ENCODE measurements around the gene SIGLEC11. TPM values are rescaled to one million over a fixed set of nuclear protein-coding genes. Genes with fewer than 3 reads are reported as not detected.

The SIGLEC11 gene
- polyA plus RNA-seq, 3 donors, result 0.28 to 2.2 (median 0.67) TPM

DNA sequence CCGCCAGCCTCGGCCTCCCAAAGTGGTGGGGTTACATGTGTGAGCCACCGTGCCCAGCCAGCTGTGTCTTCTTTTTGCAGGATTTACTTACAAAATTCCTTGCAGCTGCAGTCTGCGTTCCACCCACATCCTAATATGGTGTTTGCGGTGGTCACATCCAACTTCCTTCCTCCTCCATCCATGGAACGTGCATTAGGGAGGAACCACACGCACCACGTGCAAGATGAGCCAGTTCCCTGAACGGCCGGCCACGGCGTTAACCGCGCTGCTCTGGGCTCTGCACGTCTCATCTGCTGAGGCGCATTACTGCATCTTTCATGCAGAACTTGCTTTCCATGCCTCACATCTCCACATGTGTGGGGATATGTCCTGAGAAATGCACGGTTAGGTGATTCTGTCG lies 13.0 kb upstream of the SIGLEC11 start:
- Histone ChIP-seq H3K4me2 (replicated peaks; ENCODE audit: extremely low read depth, low read length, poor library complexity, severe bottlenecking) (peak overlapping the region; percentile 6), H3K27me3 (ENCODE audit: control insufficient read depth in 2 of 2, insufficient read depth in 2 of 2, low read length in 2 of 2) (no peaks in the 10 kb centered on the region), H3K4me1 (ENCODE audit: control insufficient read depth in 1 of 2, insufficient read depth in 2 of 2, low read length in 2 of 2) (peaks cover 35 to 47% of the 10 kb centered on the region in 2 donors), H3K27ac (ENCODE audit: low read depth in 1 of 2, low read length in 2 of 2) (no peak overlapping the region), H2AFZ (ENCODE audit: insufficient read depth, low read depth, low read length, poor library complexity, severe bottlenecking) (no peak overlapping the region), H3K9ac (ENCODE audit: insufficient read depth, low read length, poor library complexity, severe bottlenecking) (no peak overlapping the region), H3K79me2 (ENCODE audit: insufficient read depth, low read length) (no peaks in the 10 kb centered on the region), H4K20me1 (ENCODE audit: insufficient read depth, low read length) (peaks cover 43% of the 10 kb centered on the region), H3K36me3 (replicated peaks in 1 of 2; ENCODE audit: control insufficient read depth in 1 of 2, insufficient read depth in 2 of 2, low read length in 2 of 2) (peaks cover 44 to 55% of the 10 kb centered on the region in 2 donors), H3K4me3 (replicated peaks in 1 of 3; ENCODE audit: low read depth in 2 of 3, low read length in 3 of 3) (no peak overlapping the region), H3K9me3 (replicated peaks in 1 of 2; ENCODE audit: control insufficient read depth in 1 of 2, insufficient read depth in 1 of 2, low read length in 2 of 2) (no peaks in the 10 kb centered on the region)
- peak in 2 of 3 donors; percentile 25 to 60 for DNase-seq
- WGBS (ENCODE audit: insufficient coverage), result 11% methylated on average over 14 of the region's 18 CpGs
- peaks cover 59 to 61% of the 10 kb centered on the region in 2 donors for H3K36me3 Mint-ChIP-seq
- H3K27me3 Mint-ChIP-seq (ENCODE audit: low read depth in 3 of 3), result peaks cover 1 to 12% (median 6%) of the 10 kb centered on the region in 3 donors
- no peak for TF ChIP-seq CTCF (IDR thresholded peaks at IDR 0.05)
- H3K4me1 Mint-ChIP-seq, result peaks cover 31% of the 10 kb centered on the region
- H3K9me3 Mint-ChIP-seq, result peaks cover 0 to 4% (median 0%) of the 10 kb centered on the region in 7 donors
- intact Hi-C loops (cut with micrococcal nuclease), result no loop called here
- peak overlapping the region in 1 of 7 donors; percentile 30 for H3K27ac Mint-ChIP-seq
- peak overlapping the region; percentile 1 to 3 for H3K4me3 Mint-ChIP-seq

GRCh38 chr19:49972841-49973240 lies 11.9 kb upstream of the SIGLEC11 start:
- Histone ChIP-seq H3K27ac (ENCODE audit: low read depth in 1 of 2, low read length in 2 of 2) (no peak overlapping the region), H3K27me3 (ENCODE audit: control insufficient read depth in 2 of 2, insufficient read depth in 2 of 2, low read length in 2 of 2) (no peaks in the 10 kb centered on the region), H3K9me3 (replicated peaks in 1 of 2; ENCODE audit: control insufficient read depth in 1 of 2, insufficient read depth in 1 of 2, low read length in 2 of 2) (no peaks in the 10 kb centered on the region), H3K4me2 (replicated peaks; ENCODE audit: extremely low read depth, low read length, poor library complexity, severe bottlenecking) (no peak overlapping the region), H3K4me1 (ENCODE audit: control insufficient read depth in 1 of 2, insufficient read depth in 2 of 2, low read length in 2 of 2) (peaks cover 46 to 58% of the 10 kb centered on the region in 2 donors), H2AFZ (ENCODE audit: insufficient read depth, low read depth, low read length, poor library complexity, severe bottlenecking) (no peak overlapping the region), H4K20me1 (ENCODE audit: insufficient read depth, low read length) (peaks cover 43% of the 10 kb centered on the region), H3K79me2 (ENCODE audit: insufficient read depth, low read length) (no peaks in the 10 kb centered on the region), H3K4me3 (replicated peaks in 1 of 3; ENCODE audit: low read depth in 2 of 3, low read length in 3 of 3) (no peak overlapping the region), H3K9ac (ENCODE audit: insufficient read depth, low read length, poor library complexity, severe bottlenecking) (no peak overlapping the region), H3K36me3 (replicated peaks in 1 of 2; ENCODE audit: control insufficient read depth in 1 of 2, insufficient read depth in 2 of 2, low read length in 2 of 2) (peaks cover 33 to 43% of the 10 kb centered on the region in 2 donors)
- H3K27ac Mint-ChIP-seq, result no peak overlapping the region
- peaks cover 1 to 12% (median 6%) of the 10 kb centered on the region in 3 donors for H3K27me3 Mint-ChIP-seq (ENCODE audit: low read depth in 3 of 3)
- intact Hi-C loops (cut with micrococcal nuclease), result no loop called here
- no peak overlapping the region for H3K4me3 Mint-ChIP-seq
- H3K4me1 Mint-ChIP-seq, result peaks cover 42% of the 10 kb centered on the region
- H3K9me3 Mint-ChIP-seq, result peaks cover 0 to 4% (median 0%) of the 10 kb centered on the region in 7 donors
- WGBS (ENCODE audit: insufficient coverage), result 96% methylated on average over 5 of the region's 6 CpGs
- TF ChIP-seq CTCF (IDR thresholded peaks at IDR 0.05), result no peak
- no peak for DNase-seq
- peaks cover 48 to 49% of the 10 kb centered on the region in 2 donors for H3K36me3 Mint-ChIP-seq

Measured in CD14-positive monocyte (primary cell).